WI38 (cell line): Measurements from ENCODE around the gene DIP2C.

Experiments used
- H3K4me3 ChIP-seq: 2 replicates; pipeline ENCODE4 v1.5.1; 2011; ENCODE audit warnings: low read depth, mild to moderate bottlenecking, control low read depth, low read length
- CTCF ChIP-seq: IDR thresholded peaks from 2 replicates; pipeline ENCODE4 v1.5.1; 2012; ENCODE audit warnings: low read depth, mild to moderate bottlenecking, control low read depth, low read length

DIP2C gene

GRCh38 chr10:248307-248706 is 441.2 kb downstream of the DIP2C start:
- no peak for TF ChIP-seq CTCF
- no peak overlapping the region for H3K4me3 ChIP-seq

DNA sequence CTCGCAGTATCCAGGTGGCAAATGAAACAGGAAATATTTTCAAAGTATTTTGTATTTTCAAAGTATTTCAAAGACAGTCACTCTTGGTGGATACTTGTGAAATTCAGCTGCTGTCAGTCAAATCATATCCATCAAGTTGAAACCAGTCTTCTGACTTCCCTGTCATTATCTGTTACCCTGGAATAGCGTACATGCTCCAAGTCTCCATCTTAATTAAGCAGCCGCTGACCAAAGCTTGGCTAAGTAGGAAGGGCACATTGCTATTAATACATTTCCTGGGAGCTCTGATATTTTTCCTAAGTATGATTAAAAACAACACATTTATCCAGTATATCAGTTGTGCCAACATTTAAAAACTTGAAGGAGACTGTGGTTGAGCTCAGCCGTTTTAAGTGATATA is 442.0 kb downstream of the DIP2C start:
- no peak overlapping the region for H3K4me3 ChIP-seq
- no peak for TF ChIP-seq CTCF

DNA sequence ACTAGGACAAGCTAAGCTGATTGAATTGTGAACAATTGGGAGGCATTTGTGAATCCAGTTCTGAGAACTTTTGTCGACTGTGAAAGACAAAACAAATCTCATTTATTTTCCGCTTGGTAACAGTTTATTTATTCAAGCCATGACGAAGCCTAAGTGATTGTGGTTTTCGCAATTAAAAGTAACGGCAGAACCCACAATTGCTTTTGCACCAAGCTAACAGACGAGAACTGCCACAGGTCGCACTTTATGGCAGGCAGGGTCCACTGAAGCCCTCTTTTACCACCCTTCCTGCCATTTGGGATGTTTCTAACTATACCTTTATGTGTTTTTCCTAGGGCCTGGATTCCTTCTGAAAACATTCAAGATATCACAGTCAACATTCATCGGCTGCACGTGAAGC is 443.0 kb downstream of the DIP2C start:
- no peak for TF ChIP-seq CTCF
- H3K4me3 ChIP-seq, result no peak overlapping the region

DNA sequence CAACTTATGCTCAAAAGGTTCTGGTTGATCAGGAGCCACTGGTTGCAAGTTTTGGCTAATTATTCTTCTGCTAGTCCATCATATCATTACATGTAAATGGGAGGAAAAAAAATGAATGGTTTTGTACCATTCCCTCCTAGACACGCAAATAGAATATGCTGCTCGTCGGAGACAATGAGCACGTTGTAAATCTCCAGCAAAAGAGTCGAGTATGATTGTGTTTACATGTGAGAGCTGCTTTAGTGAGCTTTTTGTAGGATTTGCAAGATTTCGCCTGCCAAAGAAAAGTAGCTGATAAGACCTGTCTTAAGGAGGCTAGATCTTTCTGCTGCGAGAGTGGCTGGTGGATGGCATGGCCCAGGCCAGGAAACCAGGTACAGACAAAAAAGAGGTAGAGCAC is 445.2 kb downstream of the DIP2C start:
- TF ChIP-seq CTCF, result no peak
- no peak overlapping the region for H3K4me3 ChIP-seq

DNA sequence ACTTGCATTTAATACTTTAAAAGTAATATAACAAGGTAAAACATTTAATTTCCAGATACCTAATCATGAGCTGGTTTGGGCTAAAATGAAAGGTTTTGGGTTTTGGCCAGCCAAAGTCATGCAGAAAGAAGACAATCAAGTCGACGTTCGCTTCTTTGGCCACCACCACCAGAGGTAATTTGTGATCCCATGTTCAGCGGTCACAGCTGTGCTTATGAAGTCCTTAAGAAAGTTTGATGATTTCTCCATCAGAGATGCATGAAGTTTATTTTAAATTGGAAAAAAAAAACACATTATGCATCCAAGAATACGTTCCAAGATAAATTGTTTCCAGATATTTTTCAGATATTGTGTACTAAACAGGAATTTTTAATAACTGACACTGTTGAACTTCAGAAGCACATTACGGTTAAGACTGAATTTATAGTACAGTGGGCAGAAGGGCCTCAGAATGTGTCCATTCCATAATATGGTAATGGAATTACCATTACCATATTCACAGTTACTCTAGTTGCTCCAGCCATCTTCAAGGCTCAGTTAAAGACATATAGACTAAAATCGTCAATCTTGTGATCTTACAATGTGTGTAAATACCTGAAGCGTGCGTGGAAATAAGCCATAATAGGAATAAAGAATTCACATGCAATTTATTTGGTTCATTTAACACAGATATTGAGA is 447.4 kb downstream of the DIP2C start:
- H3K4me3 ChIP-seq, result no peak overlapping the region
- TF ChIP-seq CTCF, result no peak

- no peak overlapping the region for H3K4me3 ChIP-seq
- TF ChIP-seq CTCF, result no peak
These were observed 448.0 kb downstream of the DIP2C start for GRCh38 chr10:241451-241850.

DNA sequence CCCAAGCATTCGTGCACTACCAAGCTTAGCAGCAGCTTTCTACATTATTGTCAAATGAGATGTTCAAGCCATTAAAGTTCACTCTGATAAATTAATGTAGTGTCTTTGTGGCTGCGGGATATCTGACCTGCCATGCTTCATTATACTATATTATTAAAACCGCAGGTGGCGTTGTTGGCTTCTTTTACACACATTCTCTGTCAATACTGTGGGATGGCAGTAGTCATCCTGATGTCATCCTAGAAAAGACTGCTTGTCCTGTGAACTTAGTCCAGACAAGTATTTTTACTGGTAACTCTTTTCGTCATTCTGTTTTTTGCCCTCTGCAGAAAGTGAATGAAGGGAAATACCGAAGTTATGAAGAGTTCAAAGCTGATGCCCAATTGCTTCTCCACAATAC is 450.4 kb downstream of the DIP2C start:
- TF ChIP-seq CTCF, result no peak

More for the DNA sequence above, 450.4 kb downstream of the DIP2C start:
- H3K4me3 ChIP-seq, result no peak overlapping the region
